Kidney tubule cell (primary cell): ENCODE data around the gene DEFB131A.
"Not testable (repeated sequence)": the region's sequence is repeated elsewhere in the genome, so short reads cannot be mapped to it uniquely, and the experiment has no call there.

Source experiments
- DNase-seq: peaks from one replicate; pipeline ENCODE4 v3.0.0-alpha.2; 2018; ENCODE audit warnings: low spot score

DEFB131A gene

GRCh38 chr4:9444114-9444513 lies at the start of gene DEFB131A:
TSS of gene DEFB131A (plus strand) at chr4:9444414. CDS start at chr4:9444534, 120 bp downstream.
- DNase-seq: not testable (repeated sequence)

GRCh38 chr4:9405774-9406173 lies 38.4 kb upstream of the DEFB131A start:
- DNase-seq: not testable (repeated sequence)

GRCh38 chr4:9406491-9406890 lies 37.7 kb upstream of the DEFB131A start:
- peak; percentile 1 for DNase-seq

- DNase-seq: no peak
These were observed 34.4 kb upstream of the DEFB131A start for GRCh38 chr4:9409793-9410192.

GRCh38 chr4:9421884-9422455 lies 22.2 kb upstream of the DEFB131A start:
- peak; percentile 64 for DNase-seq

- peak; percentile 73 for DNase-seq
These were observed 18.3 kb upstream of the DEFB131A start for GRCh38 chr4:9425916-9426315.

- not testable (repeated sequence) for DNase-seq
These were observed 14.2 kb upstream of the DEFB131A start for GRCh38 chr4:9430061-9430460.

GRCh38 chr4:9433320-9433719 lies 10.9 kb upstream of the DEFB131A start:
- DNase-seq: not testable (repeated sequence)

GRCh38 chr4:9436728-9437127 lies 7.5 kb upstream of the DEFB131A start:
- not testable (repeated sequence) for DNase-seq

GRCh38 chr4:9442355-9442754 lies 1.9 kb upstream of the DEFB131A start:
- not testable (repeated sequence) for DNase-seq

GRCh38 chr4:9444681-9445080 lies 467 bp downstream of the DEFB131A start:
- DNase-seq: not testable (repeated sequence)

GRCh38 chr4:9452251-9452650 lies 8.0 kb downstream of the DEFB131A start:
- not testable (repeated sequence) for DNase-seq

- not testable (repeated sequence) for DNase-seq
These were observed 10.1 kb downstream of the DEFB131A start for GRCh38 chr4:9454284-9454683.

- peak; percentile 4 for DNase-seq
These were observed 10.8 kb downstream of the DEFB131A start for GRCh38 chr4:9455046-9455445.

GRCh38 chr4:9479466-9479865 lies 35.3 kb downstream of the DEFB131A start:
- not testable (repeated sequence) for DNase-seq

- DNase-seq: not testable (repeated sequence)
These were observed 35.9 kb downstream of the DEFB131A start for GRCh38 chr4:9480066-9480465.

GRCh38 chr4:9482871-9483270 lies 38.7 kb downstream of the DEFB131A start:
- DNase-seq: not testable (repeated sequence)

GRCh38 chr4:9483682-9484081 lies 39.5 kb downstream of the DEFB131A start:
- not testable (repeated sequence) for DNase-seq

- DNase-seq: not testable (repeated sequence)
These were observed 42.7 kb downstream of the DEFB131A start for GRCh38 chr4:9486880-9487279.

- not testable (repeated sequence) for DNase-seq
These were observed 44.6 kb downstream of the DEFB131A start for GRCh38 chr4:9488796-9489195.

- not testable (repeated sequence) for DNase-seq
These were observed 46.3 kb downstream of the DEFB131A start for GRCh38 chr4:9490496-9490895.

- not testable (repeated sequence) for DNase-seq
These were observed 46.8 kb downstream of the DEFB131A start for GRCh38 chr4:9490986-9491385.

GRCh38 chr4:9493589-9493988 lies 49.4 kb downstream of the DEFB131A start:
- DNase-seq: not testable (repeated sequence)
